Epidermal melanocyte (primary cell): ENCODE data around the gene WWOX.

Experiments used
- DNase-seq: peaks from one replicate; pipeline ENCODE4 v3.0.0; 2011; ENCODE audit warnings: low spot score; ENCODE audit not compliant: insufficient read length

The WWOX gene

GRCh38 chr16:78788276-78788675, 688.8 kb downstream of the WWOX start:
- no peak for DNase-seq

- no peak for DNase-seq
These were observed 689.2 kb downstream of the WWOX start for GRCh38 chr16:78788696-78789095.

GRCh38 chr16:78789561-78789960, 690.1 kb downstream of the WWOX start:
- DNase-seq: no peak

GRCh38 chr16:78791011-78791410, 691.6 kb downstream of the WWOX start:
- DNase-seq: no peak

GRCh38 chr16:78791926-78792325, 692.5 kb downstream of the WWOX start:
- DNase-seq: no peak

GRCh38 chr16:78792952-78793351, 693.5 kb downstream of the WWOX start:
- no peak for DNase-seq

GRCh38 chr16:78794581-78795250, 695.3 kb downstream of the WWOX start:
- no peak for DNase-seq

- no peak for DNase-seq
These were observed 696.0 kb downstream of the WWOX start for GRCh38 chr16:78795433-78795832.

- DNase-seq: no peak
These were observed 696.9 kb downstream of the WWOX start for GRCh38 chr16:78796221-78796866.

- DNase-seq: no peak
These were observed 700.0 kb downstream of the WWOX start for GRCh38 chr16:78799429-78799828.

GRCh38 chr16:78800523-78800922, 701.1 kb downstream of the WWOX start:
- DNase-seq: no peak

- no peak for DNase-seq
These were observed 704.7 kb downstream of the WWOX start for GRCh38 chr16:78804058-78804735.

GRCh38 chr16:78805556-78805955, 706.1 kb downstream of the WWOX start:
- DNase-seq: no peak

GRCh38 chr16:78811247-78811646, 711.8 kb downstream of the WWOX start:
- no peak for DNase-seq

- no peak for DNase-seq
These were observed 713.1 kb downstream of the WWOX start for GRCh38 chr16:78812582-78812981.

- DNase-seq: no peak
These were observed 714.3 kb downstream of the WWOX start for GRCh38 chr16:78813661-78814311.

- no peak for DNase-seq
These were observed 716.3 kb downstream of the WWOX start for GRCh38 chr16:78815713-78816112.

GRCh38 chr16:78816499-78817195, 717.2 kb downstream of the WWOX start:
- DNase-seq: no peak

- no peak for DNase-seq
These were observed 717.8 kb downstream of the WWOX start for GRCh38 chr16:78817200-78817739.

- no peak for DNase-seq
These were observed 721.9 kb downstream of the WWOX start for GRCh38 chr16:78821335-78821734.

- DNase-seq: no peak
These were observed 723.1 kb downstream of the WWOX start for GRCh38 chr16:78822509-78822908.
